B cell (primary cell): ENCODE measurements around the gene SLC6A6.

Experiments used
- CTCF ChIP-seq: fragments of 200-600 bp; IDR thresholded peaks from one replicate; pipeline ENCODE4 v1.8.0; 2022; ENCODE audit warnings: antibody characterized with exemption, mild to moderate bottlenecking
- EZH2 ChIP-seq: IDR thresholded peaks from 2 replicates; pipeline ENCODE4 v1.6.1; 2012; ENCODE audit warnings: borderline replicate concordance, low read depth, mild to moderate bottlenecking, moderate library complexity, low read length; ENCODE audit not compliant: insufficient read depth, poor library complexity, severe bottlenecking

DNA sequence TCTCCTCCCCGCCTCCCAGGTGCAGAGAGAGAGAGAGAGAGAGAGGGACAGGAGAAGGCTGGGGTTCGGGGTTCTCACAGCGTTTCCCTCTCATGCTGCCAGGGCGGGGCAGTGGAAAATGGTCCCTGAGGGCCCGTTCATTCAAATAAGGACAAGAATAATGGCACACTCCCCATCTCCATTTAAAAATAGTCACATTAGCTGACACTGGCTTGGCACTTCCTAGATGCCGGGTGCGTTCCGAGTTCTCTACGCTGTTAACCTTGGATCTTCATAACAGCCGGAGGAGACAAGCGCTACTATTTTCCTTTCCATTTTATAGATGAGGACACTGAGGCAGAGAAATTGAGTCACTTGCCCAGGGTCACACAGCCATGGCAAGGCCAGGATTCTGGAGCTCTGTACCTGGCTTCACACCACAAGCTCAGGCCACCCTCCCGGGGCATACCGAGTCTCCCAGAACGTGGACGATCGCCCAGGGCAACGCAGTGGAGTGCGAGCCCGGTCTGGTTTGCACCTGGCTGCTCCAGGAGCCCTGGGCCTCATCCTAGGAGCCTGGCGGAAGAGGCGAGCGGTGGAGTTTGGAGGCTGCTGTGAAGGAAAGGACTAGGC lies 608 bp upstream of the SLC6A6 start:
- TF ChIP-seq CTCF, result no peak
- no peak for TF ChIP-seq EZH2
